Activated CD8-positive, alpha-beta T cell treated with anti-CD3 and anti-CD28 coated beads for 36 hours (primary cell): ENCODE measurements around the gene KMT2D. TPM values are rescaled to one million over a fixed set of nuclear protein-coding genes. Genes with fewer than 3 reads are reported as not detected.

Experiments
- ATAC-seq: fragments of 200-7000 bp; cut with Tn5 transposase; one replicate; pipeline ENCODE4 v1.10.0; 2021; ENCODE audit warnings: mild to moderate bottlenecking, moderate library complexity
- CTCF ChIA-PET: fragments of 350-600 bp; sonication (Branson Sonifier 250); formaldehyde crosslinking; loops from one replicate; lab custom pipeline; 2021; ENCODE audit warnings: antibody characterized with exemption; lab: Charles Lee
- POLR2A ChIA-PET: fragments of 350-600 bp; sonication (Branson Sonifier 250); formaldehyde crosslinking; loops from one replicate; lab custom pipeline; 2021; ENCODE audit warnings: antibody characterized with exemption; lab: Charles Lee
- DNase-seq: peaks from one replicate; pipeline ENCODE4 v3.0.0-alpha.2; 2020
- H3K27ac Mint-ChIP-seq: one replicate; pipeline ENCODE4 v1.8.0; 2021; ENCODE audit warnings: mild to moderate bottlenecking, mixed read lengths
- H3K27me3 Mint-ChIP-seq: one replicate; pipeline ENCODE4 v1.8.0; 2021; ENCODE audit warnings: mixed read lengths
- H3K36me3 Mint-ChIP-seq: one replicate; pipeline ENCODE4 v1.8.0; 2021; ENCODE audit warnings: low read depth, mixed read lengths
- H3K4me1 Mint-ChIP-seq: one replicate; pipeline ENCODE4 v1.8.0; 2021; ENCODE audit warnings: low read depth, mixed read lengths
- H3K4me3 Mint-ChIP-seq: one replicate; pipeline ENCODE4 v1.8.0; 2021; ENCODE audit warnings: mild to moderate bottlenecking, moderate library complexity, mixed read lengths
- H3K9me3 Mint-ChIP-seq: one replicate; pipeline ENCODE4 v1.8.0; 2021; ENCODE audit warnings: mixed read lengths
- intact Hi-C: fragments of 100-400 bp; cut with micrococcal nuclease; formaldehyde crosslinking; loops from one replicate; pipeline ENCODE4 v1.10.0; 2022
- total RNA-seq, 2 experiments: library from RNA; stranded (reverse); gene quantifications; one replicate each; pipeline ENCODE4 v1.2.3, GENCODE V29; 2021
- TF ChIP-seq, protein P1 (sequence below): fragments of 200-600 bp; IDR thresholded peaks from one replicate; pipeline ENCODE4 v1.8.0; 2022; ENCODE audit warnings: antibody characterized with exemption, mild to moderate bottlenecking

The KMT2D gene, protein sequence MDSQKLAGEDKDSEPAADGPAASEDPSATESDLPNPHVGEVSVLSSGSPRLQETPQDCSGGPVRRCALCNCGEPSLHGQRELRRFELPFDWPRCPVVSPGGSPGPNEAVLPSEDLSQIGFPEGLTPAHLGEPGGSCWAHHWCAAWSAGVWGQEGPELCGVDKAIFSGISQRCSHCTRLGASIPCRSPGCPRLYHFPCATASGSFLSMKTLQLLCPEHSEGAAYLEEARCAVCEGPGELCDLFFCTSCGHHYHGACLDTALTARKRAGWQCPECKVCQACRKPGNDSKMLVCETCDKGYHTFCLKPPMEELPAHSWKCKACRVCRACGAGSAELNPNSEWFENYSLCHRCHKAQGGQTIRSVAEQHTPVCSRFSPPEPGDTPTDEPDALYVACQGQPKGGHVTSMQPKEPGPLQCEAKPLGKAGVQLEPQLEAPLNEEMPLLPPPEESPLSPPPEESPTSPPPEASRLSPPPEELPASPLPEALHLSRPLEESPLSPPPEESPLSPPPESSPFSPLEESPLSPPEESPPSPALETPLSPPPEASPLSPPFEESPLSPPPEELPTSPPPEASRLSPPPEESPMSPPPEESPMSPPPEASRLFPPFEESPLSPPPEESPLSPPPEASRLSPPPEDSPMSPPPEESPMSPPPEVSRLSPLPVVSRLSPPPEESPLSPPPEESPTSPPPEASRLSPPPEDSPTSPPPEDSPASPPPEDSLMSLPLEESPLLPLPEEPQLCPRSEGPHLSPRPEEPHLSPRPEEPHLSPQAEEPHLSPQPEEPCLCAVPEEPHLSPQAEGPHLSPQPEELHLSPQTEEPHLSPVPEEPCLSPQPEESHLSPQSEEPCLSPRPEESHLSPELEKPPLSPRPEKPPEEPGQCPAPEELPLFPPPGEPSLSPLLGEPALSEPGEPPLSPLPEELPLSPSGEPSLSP (N-terminal part only)
- total RNA-seq = 10 to 100 TPM; 57.5 to 62.3 TPM

DNA sequence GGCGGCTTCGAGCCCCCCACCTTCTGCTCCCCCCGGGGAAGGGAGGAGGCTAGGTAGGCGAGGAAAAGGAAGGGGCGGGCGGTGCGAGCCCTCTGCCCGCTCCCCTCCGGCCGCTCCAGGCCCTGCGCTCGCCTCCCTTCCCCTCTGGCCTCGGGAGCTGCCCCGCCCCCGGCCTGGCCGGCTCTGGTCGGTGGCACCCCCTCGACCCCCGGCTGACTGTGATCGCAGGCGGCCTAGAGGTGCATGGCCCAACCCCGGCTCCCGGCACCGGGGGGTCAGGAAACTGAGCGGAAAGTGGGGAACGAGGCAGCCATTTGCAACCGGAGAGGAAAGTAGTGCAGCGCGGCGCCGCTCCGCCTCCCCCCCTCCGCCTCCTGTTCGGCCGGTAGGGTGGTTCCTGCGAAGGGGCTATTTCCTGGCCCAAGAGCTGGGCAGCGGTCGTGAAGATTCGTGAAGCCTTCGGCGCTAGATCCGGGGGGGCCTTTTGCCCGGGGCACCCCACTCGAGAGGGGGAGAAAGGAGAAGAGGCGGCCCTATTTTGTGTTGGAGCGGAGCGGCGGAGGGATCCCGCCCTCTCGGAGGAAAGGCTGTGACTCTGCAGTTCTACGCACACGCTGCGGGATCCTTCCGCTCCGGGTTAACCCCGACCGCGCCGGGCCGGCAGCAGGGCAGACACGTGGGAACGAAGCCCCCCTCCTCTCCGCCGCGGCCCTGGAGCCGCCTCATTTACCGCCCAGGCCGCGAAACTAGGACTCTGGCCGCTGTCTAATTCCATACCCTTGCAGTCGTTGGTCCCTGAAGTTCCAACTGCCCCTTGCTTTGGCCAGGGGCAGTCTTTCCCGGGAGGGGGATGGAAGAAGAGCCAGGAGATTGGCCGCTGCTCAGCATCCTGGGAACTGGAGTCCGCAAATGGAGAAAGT lies at the start of gene KMT2D:
Gene KMT2D, minus strand, starts transcription at position 558 of the 920 bp plus-strand sequence. CDS start 5,470 bp downstream, outside the sequence.
- DNase-seq (peak; percentile 92), ATAC-seq (peak; percentile 76)
- peaks cover 30% of the 10 kb centered on the region for H3K36me3 Mint-ChIP-seq
- peak within 1 kb of the TSS; percentile 97 for H3K4me3 Mint-ChIP-seq
- ChIA-PET POLR2A (interaction anchor here (0.8 to 3.1 kb wide), 12 partner anchors 9 to 205 kb away, joined by 3 to 19 read pairs (median 5); partner anchors contain the start of genes RHEBL1 and TUBA1B), CTCF (interaction anchor here (1.1 to 1.5 kb wide), 3 partner anchors 13 to 71 kb away, joined by 4 to 6 read pairs (median 4); partner anchors contain the start of gene TUBA1B)
- TF ChIP-seq, protein P1, sequence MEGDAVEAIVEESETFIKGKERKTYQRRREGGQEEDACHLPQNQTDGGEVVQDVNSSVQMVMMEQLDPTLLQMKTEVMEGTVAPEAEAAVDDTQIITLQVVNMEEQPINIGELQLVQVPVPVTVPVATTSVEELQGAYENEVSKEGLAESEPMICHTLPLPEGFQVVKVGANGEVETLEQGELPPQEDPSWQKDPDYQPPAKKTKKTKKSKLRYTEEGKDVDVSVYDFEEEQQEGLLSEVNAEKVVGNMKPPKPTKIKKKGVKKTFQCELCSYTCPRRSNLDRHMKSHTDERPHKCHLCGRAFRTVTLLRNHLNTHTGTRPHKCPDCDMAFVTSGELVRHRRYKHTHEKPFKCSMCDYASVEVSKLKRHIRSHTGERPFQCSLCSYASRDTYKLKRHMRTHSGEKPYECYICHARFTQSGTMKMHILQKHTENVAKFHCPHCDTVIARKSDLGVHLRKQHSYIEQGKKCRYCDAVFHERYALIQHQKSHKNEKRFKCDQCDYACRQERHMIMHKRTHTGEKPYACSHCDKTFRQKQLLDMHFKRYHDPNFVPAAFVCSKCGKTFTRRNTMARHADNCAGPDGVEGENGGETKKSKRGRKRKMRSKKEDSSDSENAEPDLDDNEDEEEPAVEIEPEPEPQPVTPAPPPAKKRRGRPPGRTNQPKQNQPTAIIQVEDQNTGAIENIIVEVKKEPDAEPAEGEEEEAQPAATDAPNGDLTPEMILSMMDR = no peak
- peak within 1 kb of the TSS; percentile 98 for H3K27ac Mint-ChIP-seq
- no peaks in the 10 kb centered on the region for H3K27me3 Mint-ChIP-seq
- no peaks in the 10 kb centered on the region for H3K9me3 Mint-ChIP-seq
- H3K4me1 Mint-ChIP-seq = peaks cover 39% of the 10 kb centered on the region
- intact Hi-C loops = no loop called here

GRCh38 chr12:49109641-49110463 lies 49.3 kb upstream of the KMT2D start:
- peak overlapping the region; percentile 97 for H3K27ac Mint-ChIP-seq
- DNase-seq (no peak), ATAC-seq (no peak)
- no peaks in the 10 kb centered on the region for H3K9me3 Mint-ChIP-seq
- peak overlapping the region; percentile 87 for H3K4me3 Mint-ChIP-seq
- TF ChIP-seq, protein P1 = no peak
- POLR2A ChIA-PET = interaction anchor here (0.6 to 8.4 kb wide), 9 partner anchors 10 to 154 kb away, joined by 3 to 85 read pairs (median 6); partner anchors contain the start of gene TUBA1B
- H3K36me3 Mint-ChIP-seq = peaks cover 2% of the 10 kb centered on the region
- no peaks in the 10 kb centered on the region for H3K27me3 Mint-ChIP-seq
- intact Hi-C loops = no loop called here
- peaks cover 35% of the 10 kb centered on the region for H3K4me1 Mint-ChIP-seq
- CTCF ChIA-PET = interaction anchor here (1.1 to 10.8 kb wide), 8 partner anchors 10 to 51 kb away, joined by 3 to 98 read pairs (median 5); partner anchors contain the start of gene DHH

- peaks cover 35% of the 10 kb centered on the region for H3K4me1 Mint-ChIP-seq
- intact Hi-C loops = no loop called here
- DNase-seq (no peak), ATAC-seq (no peak)
- H3K27me3 Mint-ChIP-seq = no peaks in the 10 kb centered on the region
- peak overlapping the region; percentile 87 for H3K4me3 Mint-ChIP-seq
- H3K36me3 Mint-ChIP-seq = peaks cover 2% of the 10 kb centered on the region
- peak overlapping the region; percentile 84 for H3K27ac Mint-ChIP-seq
- TF ChIP-seq, protein P1 = no peak
- POLR2A ChIA-PET = interaction anchor here (0.9 to 8.4 kb wide), 6 partner anchors 9 to 156 kb away, joined by 3 to 85 read pairs (median 6); partner anchors contain the start of genes TUBA1B and TUBA1C
- CTCF ChIA-PET = interaction anchor here (1.0 to 10.8 kb wide), 6 partner anchors 9 to 127 kb away, joined by 3 to 98 read pairs (median 15); partner anchors contain the start of gene DHH
- H3K9me3 Mint-ChIP-seq = no peaks in the 10 kb centered on the region
These were observed 48.4 kb upstream of the KMT2D start for GRCh38 chr12:49108958-49109404.
